ENCODE results near the gene CT47C1. TPM values are rescaled to one million over a fixed set of nuclear protein-coding genes. Genes with fewer than 3 reads are reported as not detected.

CT47C1 gene
- total RNA-seq, 1 experiment from 2014 or later = not detected

GRCh38 chrX:119040432-119040831, 32.4 kb upstream of the CT47C1 start:
- no peaks in the 10 kb centered on the region for H3K27me3 ChIP-seq (ENCODE audit: control insufficient read depth, insufficient read depth, low read length)
- peak; percentile 19 for ATAC-seq
- CTCF ChIA-PET = no interaction called here
- no peaks in the 10 kb centered on the region for H3K36me3 ChIP-seq (ENCODE audit: control insufficient read depth, insufficient read depth, low read length)
- H3K27ac ChIP-seq (ENCODE audit: low read length) = peak overlapping the region; percentile 73
- in situ Hi-C loops (cut with HindIII; ENCODE audit: low pct_unique_long_range_greater_than_20kb, low sequenced_read_pairs) = no loop called here
- H3K9me3 ChIP-seq (ENCODE audit: control insufficient read depth, insufficient read depth, low read depth, low read length) = no peaks in the 10 kb centered on the region
- no peak for DNase-seq (ENCODE audit: low read depth, low spot score)
- peaks cover 25% of the 10 kb centered on the region for H3K4me1 ChIP-seq (ENCODE audit: control insufficient read depth, insufficient read depth, low read length)
- POLR2A ChIA-PET = no interaction called here
- H3K4me3 ChIP-seq (ENCODE audit: low read depth in 2 of 2, low read length in 2 of 2) = no peak overlapping the region
- BruUV-seq (replicated peaks) = no TSS peak
- TF ChIP-seq POLR2AphosphoS5 (IDR thresholded peaks at IDR 0.05; ENCODE audit: low read depth, low read length) (no peak), TCF7L2 (IDR thresholded peaks at IDR 0.05; ENCODE audit: low read depth, low read length) (no peak), SIN3A (IDR thresholded peaks at IDR 0.05; ENCODE audit: borderline replicate concordance, insufficient read depth, low read depth, low read length) (no peak), CTCF (IDR thresholded peaks at IDR 0.05) (no peak)
- TF ChIP-seq, protein P1, sequence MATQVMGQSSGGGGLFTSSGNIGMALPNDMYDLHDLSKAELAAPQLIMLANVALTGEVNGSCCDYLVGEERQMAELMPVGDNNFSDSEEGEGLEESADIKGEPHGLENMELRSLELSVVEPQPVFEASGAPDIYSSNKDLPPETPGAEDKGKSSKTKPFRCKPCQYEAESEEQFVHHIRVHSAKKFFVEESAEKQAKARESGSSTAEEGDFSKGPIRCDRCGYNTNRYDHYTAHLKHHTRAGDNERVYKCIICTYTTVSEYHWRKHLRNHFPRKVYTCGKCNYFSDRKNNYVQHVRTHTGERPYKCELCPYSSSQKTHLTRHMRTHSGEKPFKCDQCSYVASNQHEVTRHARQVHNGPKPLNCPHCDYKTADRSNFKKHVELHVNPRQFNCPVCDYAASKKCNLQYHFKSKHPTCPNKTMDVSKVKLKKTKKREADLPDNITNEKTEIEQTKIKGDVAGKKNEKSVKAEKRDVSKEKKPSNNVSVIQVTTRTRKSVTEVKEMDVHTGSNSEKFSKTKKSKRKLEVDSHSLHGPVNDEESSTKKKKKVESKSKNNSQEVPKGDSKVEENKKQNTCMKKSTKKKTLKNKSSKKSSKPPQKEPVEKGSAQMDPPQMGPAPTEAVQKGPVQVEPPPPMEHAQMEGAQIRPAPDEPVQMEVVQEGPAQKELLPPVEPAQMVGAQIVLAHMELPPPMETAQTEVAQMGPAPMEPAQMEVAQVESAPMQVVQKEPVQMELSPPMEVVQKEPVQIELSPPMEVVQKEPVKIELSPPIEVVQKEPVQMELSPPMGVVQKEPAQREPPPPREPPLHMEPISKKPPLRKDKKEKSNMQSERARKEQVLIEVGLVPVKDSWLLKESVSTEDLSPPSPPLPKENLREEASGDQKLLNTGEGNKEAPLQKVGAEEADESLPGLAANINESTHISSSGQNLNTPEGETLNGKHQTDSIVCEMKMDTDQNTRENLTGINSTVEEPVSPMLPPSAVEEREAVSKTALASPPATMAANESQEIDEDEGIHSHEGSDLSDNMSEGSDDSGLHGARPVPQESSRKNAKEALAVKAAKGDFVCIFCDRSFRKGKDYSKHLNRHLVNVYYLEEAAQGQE (IDR thresholded peaks at IDR 0.05; ENCODE audit: insufficient read depth in 1 of 2, low read depth in 2 of 2, low read length in 1 of 2) = no peak
- intact Hi-C loops (cut with micrococcal nuclease; ENCODE audit: unreplicated experiment) = no loop called here

GRCh38 chrX:119041175-119041574, 31.6 kb upstream of the CT47C1 start:
- Histone ChIP-seq H3K4me3 (ENCODE audit: low read depth in 2 of 2, low read length in 2 of 2) (no peak overlapping the region), H3K36me3 (ENCODE audit: control insufficient read depth, insufficient read depth, low read length) (no peaks in the 10 kb centered on the region), H3K27me3 (ENCODE audit: control insufficient read depth, insufficient read depth, low read length) (no peaks in the 10 kb centered on the region), H3K4me1 (ENCODE audit: control insufficient read depth, insufficient read depth, low read length) (peaks cover 25% of the 10 kb centered on the region), H3K27ac (ENCODE audit: low read length) (peak overlapping the region; percentile 73), H3K9me3 (ENCODE audit: control insufficient read depth, insufficient read depth, low read depth, low read length) (no peaks in the 10 kb centered on the region)
- ChIA-PET CTCF (interaction anchor here (0.5 to 0.6 kb wide), 2 partner anchors 42 to 1158 kb away, joined by 3 read pairs; no protein-coding TSS in a partner anchor), POLR2A (no interaction called here)
- DNase-seq (ENCODE audit: low read depth, low spot score) = peak; percentile 67
- intact Hi-C loops (cut with micrococcal nuclease; ENCODE audit: unreplicated experiment) (no loop called here), in situ Hi-C loops (cut with HindIII; ENCODE audit: low pct_unique_long_range_greater_than_20kb, low sequenced_read_pairs) (no loop called here)
- ATAC-seq = peak; percentile 98
- TF ChIP-seq CTCF (IDR thresholded peaks at IDR 0.05) = no peak
- TF ChIP-seq POLR2AphosphoS5 (IDR thresholded peaks at IDR 0.05; ENCODE audit: low read depth, low read length) = peak; percentile 51; the same call in 1 of the 2 replicates
- TF ChIP-seq TCF7L2 (IDR thresholded peaks at IDR 0.05; ENCODE audit: low read depth, low read length) = peak; percentile 69
- no TSS peak for BruUV-seq (replicated peaks)
